GM18870 (cell line): ENCODE measurements around the gene SIT1.

ENCODE experiments used
- ATAC-seq: cut with Tn5 transposase; IDR thresholded peaks from one replicate; pipeline ENCODE4 v1.9.1; 2021; ENCODE audit warnings: moderate library complexity; ENCODE audit not compliant: unreplicated experiment

The SIT1 gene, protein sequence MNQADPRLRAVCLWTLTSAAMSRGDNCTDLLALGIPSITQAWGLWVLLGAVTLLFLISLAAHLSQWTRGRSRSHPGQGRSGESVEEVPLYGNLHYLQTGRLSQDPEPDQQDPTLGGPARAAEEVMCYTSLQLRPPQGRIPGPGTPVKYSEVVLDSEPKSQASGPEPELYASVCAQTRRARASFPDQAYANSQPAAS

DNA sequence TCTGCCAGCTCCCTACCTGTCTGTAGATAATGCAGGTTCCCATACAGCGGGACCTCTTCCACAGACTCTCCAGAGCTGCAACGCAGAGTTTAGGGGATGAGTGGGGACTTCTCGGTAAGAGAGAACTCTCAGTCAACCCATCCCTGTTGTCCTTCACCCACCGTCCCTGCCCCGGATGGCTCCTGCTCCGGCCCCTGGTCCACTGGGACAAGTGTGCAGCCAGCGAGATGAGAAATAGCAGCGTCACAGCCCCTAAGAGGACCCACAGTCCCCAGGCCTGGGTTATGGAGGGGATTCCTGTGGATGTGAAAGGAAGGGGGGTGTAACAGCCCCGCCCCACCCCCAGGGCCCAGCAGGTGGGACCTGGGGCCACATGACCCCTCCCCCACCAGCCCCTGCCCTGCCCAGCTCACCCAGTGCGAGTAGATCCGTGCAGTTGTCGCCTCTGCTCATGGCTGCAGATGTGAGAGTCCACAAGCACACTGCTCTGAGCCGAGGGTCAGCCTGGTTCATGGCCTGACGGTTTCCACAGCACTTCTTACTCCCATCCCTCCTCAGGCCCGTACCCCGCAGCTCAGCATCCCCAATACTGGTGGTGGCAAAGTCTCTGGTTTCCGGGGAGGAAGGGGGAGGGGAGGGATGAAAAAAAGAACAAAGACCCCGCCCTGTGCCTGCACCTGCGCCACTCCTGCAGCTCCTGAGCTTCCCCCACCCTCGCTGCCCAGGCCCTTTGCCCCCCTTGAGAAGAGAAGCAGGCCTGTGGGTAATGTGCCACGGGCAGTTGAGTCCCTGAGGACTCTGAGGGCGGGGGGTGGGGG, at the start of gene SIT1:
TSS of gene SIT1 (minus strand) at position 591 of the 818 bp plus-strand sequence. CDS start at position 513, 78 bp downstream.
- ATAC-seq = no peak

DNA sequence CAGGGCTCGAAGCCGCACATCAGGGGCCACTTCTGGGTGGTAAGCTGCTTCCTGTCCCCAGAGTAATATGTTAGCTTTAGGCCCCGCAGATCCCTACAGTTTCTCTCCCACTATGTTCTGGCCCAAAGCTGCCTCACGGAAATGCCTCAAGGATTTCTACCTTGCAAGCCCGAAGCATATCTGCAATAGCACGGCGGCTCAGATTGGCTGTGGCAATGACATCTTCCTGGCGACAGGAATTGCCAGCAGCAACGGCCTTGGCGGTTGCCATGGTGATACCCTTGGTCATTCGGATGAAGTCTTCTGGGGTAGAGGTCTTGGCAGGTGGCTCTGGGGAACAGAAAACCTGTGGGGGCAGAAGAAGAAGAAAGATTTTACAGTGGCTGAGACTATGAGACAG, 49.3 kb upstream of the SIT1 start:
- ATAC-seq = no peak

DNA sequence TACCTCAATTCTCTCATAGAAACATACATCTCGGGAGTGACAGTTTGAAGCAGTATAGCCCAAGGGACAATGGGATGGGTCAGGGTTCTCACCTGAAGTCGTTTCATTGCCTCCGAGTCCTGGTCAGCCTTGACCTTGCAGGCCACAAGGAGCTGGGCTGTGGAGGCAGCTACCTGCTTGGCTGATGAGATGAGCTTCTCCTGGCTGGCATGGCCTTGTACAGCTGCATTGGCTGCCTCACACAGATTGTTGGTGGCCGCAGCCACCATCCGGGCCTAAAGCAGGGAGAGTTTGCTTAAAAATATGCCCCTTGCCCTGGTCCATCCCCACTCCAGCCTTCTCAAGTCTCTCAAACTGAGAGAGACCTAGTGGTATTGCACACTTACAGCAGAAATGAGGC, 47.5 kb upstream of the SIT1 start:
- no peak for ATAC-seq

DNA sequence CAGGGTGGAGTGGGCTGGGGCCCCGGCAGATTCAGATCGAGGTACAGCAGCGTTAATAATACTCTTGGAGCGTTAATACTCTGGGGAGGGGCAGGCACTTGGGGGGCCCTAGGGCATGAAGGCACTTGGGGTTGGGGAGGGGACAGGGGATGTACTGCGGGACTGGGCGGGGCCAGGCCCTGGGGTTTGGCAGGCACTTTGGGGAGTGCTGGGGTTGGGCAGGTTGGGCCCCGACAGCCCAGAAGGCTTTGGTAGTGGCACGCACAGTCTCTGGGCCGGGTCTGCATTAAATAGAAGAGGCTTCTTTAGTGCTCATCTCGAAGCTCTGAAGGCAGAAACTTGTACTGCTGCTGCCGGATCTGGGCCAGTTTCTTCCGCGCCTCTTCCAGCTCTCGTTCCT, 46.8 kb upstream of the SIT1 start:
- no peak for ATAC-seq

DNA sequence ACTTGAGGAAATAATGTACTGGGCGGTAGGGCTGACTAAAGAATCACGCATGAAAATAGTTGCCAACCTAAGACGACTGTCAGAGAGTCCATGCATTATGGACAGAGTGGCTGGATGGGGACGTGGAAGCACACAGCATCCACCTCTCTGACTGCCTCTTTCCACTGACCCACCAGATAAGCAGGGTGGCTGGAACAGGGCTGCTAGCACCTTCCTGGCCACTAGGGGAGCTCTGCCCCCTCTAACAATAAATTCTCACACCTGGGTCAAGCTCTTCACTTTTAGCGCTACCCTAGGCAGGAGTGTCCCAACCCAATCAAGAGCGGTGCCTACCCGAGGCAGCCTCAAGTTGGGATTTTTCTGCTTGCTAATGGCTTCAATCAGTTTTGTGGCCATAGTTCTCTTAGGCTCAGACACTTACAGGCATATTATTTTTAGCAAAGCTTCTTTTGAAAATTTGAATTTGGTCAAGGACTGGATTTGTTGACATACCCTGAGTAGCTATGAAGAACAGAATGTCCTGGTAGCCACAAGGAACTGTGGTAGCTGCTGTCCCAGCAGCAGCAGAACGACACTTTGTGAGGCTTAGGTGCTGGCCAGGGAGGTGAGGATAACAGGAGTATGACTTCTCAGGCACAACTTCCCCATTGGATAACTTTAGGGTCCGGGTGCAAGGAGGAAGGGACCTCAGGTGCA, 45.9 kb upstream of the SIT1 start:
- ATAC-seq = no peak

DNA sequence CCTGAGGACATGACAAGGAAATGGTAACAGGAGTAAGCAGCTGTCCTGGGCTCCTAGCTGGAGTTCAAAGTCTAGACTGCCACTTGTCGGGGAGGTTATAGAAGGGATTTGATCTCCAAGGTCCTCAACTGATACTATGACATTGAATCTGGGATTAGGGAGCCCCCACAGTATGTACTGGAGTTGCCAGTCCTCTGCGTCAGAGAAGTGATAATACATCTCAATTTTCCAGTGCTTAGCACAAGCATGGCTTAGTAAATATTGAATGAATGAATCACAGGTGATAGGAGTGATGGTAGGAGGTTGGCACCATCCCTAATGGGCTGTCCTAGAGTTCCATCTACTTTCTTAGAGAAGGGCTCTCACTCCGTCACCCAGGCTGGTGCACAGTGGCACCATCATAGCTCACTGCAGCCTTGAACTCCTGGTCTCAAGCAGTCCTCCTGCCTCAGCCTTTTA, 45.2 kb upstream of the SIT1 start:
- ATAC-seq = no peak

DNA sequence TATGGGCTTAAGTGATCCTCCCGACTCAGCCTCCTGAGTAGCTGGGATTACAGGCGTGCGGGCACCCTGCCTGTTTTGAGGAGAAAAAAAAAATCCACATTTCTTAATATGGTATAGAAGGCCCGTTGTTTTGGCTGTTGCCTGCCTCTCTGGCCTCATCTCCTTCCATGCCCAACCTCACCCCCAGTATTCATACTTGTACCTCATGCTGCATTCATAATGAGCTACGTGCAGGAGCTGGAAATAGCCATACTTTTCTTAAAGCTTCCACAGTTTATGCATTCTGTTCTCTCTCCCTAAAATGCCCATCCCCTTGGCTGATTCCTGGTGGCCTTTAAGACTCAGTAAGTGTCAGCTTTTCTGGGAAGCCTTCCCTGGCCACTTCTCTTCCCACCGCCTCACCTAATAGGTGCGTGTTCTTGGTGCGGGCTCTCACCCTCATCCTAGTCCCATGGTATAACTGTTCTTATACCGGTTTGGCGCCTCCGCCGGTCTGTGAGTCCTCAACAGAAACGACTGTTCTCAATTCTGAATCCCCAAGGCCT, 41.1 kb upstream of the SIT1 start:
- ATAC-seq = no peak

DNA sequence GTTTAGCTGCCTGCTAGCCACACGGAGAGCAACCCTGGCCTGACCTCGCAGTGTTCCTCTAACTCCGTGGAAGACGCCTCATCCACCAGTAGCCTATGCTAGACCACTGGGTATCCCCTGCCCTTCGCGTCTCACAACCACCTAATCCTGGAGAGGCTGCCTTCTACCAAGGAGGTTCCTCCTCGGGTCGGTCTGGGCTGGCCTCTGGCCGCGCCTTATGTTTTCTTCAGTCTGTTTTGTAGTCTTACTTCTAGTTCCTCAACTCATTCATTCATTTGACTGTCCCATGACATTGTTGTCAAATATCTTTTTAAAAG, 40.6 kb upstream of the SIT1 start:
- no peak for ATAC-seq

DNA sequence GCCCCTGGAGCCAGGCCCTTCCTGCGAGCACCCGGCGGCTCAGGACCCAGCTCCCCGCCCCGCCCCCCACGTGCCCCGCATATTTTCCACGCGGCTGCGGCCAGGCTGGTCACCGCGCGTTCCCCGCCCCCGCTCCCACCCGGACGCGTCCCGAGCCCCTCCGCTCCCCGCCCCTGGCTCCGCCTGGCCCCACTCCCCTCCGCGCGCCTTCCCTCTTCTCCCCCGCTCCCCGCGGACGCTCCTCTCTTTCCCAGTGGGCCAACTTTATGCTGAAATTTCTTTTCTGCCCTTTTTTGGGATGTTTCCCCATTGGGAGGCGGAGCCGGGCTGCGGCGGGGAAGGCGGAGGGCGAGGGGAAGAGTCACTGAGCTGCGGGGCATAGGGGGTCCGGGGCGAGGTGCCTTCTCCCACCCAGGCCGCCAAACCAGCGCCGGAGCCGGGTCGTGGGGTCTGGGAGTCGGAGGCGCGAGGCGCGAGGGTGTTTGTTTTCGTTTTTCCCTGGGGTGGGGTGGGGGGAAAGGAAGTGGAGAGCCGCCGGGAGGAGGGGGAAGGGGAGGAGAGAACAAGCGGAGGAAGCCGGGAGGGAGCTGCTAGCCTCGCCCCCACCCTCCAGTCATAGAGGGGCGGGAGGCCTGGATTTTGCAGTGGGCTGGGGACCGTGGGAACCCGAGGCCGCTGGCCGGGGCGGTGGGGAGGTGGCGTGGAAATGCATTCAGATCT, 40.0 kb upstream of the SIT1 start:
- no peak for ATAC-seq

DNA sequence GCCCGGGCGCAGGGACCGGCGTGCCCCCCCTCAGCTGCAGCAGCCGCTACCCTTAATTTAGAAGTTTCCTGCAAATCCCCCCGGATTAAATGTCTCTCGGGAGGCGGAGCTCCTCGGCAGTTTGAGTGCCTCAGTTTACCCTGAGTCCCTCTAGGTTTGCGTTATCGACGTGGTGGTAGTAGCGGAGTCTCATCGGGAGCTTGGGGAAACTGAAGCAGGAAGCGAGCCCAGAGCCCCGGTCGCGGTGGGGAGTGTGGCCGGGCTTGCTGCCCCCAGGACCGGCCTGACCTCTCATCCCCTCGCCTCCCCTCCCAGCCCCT, 39.5 kb upstream of the SIT1 start:
- no peak for ATAC-seq

DNA sequence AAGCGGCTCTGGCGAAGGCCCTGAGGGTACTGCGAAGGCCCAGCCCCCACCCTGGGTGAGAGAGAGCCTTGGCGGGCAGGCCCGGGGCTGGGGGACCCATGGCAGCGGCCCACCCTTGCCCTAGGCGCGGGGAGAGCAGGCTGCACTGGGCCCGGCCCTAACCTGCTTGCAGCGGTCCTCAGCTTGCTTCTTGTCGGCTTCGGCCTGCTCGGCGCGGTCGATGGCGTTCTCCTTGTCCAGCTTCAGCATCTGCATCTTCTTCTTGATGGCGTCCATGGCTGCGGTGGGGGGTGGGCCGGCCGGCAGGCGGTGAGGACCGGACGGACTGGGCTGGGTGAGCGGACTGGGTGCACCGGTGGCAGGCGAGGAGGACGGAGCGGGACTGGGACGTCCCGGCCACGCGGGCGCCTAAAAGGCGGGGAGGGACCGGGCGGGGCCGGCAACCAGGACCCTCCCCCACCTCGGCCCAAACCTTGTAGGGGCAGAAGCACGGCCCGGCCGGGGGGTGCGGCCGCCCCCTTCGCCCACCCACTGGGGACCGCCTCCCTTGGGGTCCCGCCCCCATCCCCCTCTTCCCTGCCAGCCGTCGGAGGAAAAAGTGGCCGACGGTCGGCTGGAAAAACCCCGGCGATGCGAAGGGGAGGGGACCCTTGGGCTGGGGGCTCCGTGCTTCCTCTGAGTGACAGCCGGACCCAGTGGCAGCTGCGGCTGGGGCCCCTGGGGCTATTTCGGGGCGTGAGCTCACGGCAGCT, 39.0 kb upstream of the SIT1 start, which contains the start of gene TPM2:
TSS of gene TPM2 (minus strand) at position 384 of the 752 bp plus-strand sequence. CDS start at position 276, 108 bp downstream.
- ATAC-seq = no peak

DNA sequence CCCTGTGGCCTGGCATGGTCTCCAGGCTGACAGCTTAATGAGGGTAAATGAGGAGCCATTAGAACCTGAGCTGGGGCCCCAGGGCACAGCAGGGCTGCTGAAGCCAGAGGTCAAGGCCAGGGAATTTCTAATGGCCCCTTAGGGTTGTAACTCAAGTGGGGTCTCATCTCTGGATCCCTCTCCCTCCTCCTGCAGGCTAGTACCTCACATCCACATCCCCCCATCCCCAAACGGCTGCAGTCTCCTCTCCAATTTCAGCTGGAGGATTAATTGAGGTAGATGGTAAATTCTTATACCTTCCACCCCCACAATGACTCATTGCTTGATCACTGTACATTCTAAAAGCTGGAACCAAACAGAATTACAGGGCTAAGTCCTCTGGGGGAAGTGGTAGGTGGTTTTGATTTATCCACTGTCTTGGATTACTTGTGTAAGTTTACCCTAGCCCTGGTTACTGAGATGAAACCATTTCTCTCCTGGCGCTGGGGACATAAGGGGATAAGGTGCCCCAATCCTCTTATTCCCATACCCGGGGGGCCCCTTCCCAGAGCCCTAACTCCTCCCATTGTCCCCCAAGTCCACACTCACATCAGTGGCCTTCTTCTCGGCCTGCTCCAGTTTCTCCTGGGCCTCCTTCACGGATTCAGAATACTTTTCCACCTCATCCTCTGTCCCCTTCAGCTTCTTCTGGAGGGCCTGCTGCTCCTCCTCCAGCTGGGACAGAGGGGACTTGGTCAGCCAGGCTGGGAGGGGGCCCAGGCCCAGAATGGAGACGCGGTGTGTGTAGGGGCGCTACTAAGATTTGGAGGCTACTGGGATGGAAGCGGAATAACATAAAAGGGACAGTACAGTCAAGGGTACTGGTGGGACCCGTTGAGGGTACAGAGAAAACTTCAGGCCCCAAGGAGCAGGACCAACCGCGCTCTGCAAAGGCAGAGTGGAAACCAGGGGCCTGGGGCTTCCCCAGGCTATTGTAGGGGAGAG, 38.1 kb upstream of the SIT1 start:
- ATAC-seq = no peak

DNA sequence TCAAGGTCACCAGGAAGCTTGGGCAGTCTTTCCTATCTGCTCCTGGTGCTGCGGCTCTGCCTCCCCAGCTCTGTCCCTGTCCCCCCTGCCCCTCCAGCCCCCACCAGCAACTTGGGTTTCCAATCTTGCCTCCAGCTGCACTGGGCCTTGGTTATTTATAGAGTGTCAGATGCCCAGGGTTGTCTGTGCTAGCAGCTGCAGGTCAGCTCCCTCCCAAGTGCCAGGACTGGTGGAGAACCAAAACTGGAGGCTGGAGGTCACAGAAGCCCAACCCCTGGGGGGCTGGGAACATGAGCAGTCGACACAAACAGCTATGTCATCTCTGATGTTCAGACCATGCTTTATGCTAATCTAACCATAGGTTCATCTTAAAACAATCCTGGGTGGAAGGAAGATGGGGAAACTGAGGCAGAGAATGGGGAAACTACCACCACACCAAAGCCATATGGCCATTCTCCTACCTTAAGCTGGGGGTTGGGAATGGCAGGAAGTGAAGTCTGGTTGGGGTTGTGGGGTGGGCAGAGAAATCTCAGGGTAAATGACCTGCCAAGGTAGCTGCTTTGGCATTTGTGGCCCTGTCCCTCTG, 37.3 kb upstream of the SIT1 start:
- ATAC-seq = no peak

DNA sequence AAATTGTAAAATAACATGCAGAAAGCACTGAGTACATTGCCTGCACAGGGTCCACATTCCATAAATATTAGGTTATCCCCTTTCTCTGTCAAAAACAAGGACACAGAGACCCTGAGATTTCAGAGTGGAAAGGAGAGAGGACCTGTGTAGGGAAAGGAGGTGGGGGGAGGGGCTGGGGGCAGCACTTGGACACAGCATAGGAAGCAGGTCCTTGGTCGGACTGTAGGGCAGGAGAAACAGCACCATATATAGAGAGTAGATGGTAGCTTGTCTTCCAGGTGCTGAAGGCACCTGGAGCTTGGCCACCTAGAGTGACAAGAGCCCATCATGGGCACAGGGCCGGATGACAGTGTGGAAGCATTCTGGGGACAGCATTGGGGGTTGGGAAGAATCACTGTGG, 36.6 kb upstream of the SIT1 start:
- ATAC-seq = no peak

DNA sequence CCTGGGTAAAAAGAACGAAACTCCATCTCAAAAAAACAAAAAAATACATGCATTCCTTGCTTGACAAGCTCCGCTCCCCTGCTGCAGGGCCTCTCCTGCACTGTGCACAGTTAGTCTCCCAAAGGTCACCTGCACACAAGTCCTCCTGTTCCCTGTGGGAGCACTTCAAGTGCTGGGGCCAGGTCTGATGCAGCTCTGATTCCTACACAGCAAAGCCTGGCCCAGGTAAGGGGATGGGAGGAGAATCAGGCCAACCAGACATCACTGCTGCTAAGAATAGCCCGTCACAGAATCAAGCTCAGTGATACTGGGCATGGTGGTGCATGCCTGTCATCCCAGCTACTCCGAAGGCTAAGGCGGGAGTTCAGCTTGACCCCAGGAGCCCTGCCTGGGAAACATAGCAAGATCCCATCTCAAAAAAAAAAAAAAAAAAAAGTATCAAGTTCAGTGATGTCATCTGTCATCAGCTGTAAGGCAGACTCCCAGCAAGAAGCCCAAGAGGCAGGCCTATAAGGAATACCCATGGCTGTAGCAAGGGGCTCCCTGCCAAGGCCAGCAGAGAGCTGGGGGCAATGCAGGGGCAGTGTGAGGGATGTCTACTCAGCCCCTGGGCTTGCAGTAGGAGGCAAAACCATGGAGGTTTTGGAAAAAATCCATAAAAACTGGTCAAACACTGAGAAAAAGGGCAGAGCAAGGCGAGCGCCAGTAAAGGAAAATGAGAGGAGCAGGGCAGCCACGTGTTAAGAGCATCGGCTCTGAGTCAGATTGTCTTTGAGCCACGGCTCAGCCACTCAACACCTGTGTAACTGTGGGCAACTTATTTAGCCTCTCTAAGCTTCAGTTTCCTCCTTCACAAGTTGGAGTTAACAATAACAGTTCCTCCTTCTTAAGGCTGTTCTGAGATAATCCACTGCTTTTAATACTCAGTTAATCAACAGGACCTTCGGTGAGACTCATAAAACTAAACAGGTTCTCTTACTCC, 35.8 kb upstream of the SIT1 start:
- ATAC-seq = no peak

DNA sequence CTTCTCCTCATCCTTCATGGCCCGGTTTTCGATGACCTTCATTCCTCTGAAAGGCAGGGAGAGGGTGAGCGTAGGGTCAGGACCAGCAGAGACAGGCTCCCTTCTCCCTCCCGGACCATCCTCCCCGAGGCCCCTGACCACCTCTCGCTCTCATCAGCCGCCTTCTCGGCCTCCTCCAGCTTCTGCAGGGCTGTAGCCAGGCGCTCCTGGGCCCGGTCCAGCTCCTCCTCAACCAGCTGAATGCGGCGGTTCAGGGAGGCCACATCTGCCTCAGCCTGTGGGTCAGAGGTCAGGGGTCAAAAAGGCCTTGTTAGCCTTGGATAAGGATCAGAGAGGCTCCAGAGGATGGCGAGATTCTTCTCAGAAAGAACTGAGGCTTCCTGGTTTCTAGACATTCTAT, 34.8 kb upstream of the SIT1 start:
- no peak for ATAC-seq

DNA sequence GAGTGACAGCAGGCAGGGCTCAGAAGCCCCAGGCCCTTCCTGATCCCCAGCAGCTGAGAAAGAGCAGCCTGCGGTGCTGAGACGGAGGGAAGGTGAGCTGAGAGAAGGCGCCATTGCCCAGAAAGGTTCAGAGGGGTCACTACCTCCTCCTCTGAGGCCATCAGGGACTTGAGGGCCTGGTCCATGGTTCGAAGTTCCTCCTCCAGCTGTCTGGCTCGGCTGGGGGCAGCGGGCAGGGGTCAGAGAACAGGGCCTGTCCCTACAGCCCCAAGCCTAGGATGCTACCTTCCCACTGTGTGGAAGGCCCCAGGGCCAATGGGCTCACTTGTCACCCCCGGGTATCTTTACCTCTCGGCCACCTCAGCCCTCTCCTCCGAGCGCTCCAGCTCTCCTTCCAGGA, 34.2 kb upstream of the SIT1 start:
- ATAC-seq = no peak

DNA sequence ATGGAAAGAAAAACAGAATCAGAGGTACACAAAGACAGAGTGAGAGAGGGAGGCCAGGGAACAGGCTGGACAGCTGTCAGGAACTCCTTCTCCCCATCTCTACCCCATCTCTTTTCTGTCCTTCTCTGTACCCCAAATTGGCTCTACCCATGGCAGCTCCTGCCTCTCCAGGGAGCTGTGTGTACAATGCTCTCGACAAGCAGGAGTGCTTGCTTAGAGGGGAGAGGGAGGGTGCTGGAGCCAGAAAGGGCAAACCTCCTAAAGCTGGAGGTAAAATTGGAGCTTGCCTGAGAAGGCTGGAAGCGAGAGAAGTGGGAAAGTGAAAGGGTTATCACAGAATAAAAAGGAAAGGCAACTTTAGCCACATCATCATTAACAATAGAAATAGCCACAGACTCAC, 32.6 kb upstream of the SIT1 start:
- ATAC-seq = no peak
